Spleen (tissue), 11 donors: ENCODE results near the gene LAMA5. TPM values are rescaled to one million over a fixed set of nuclear protein-coding genes. Genes with fewer than 3 reads are reported as not detected.

Experiments
- DNase-seq: peaks from one replicate; pipeline ENCODE4 v3.0.0-alpha.2; 2020
- H3K27ac ChIP-seq, 8 donors: fragments of 200-600 bp; sonication (generic) in 7 of 8; 1 replicate in 4 of 8; 2 replicates in 4 of 8; pipeline versions ENCODE4 v1.5.0 to v1.8.0; 2016 to 2021; ENCODE audit warnings: inconsistent platforms in 4 of 8, mild to moderate bottlenecking in 4 of 8, moderate library complexity in 1 of 8
- H3K27me3 ChIP-seq, 7 donors: fragments of 200-600 bp; sonication (generic) in 6 of 7; replicated peaks in 1 of 7; 1 replicate in 4 of 7; 2 replicates in 3 of 7; pipeline versions ENCODE4 v1.5.0 to v1.8.0; 2016 to 2021; ENCODE audit warnings: inconsistent platforms in 3 of 7, mild to moderate bottlenecking in 1 of 7
- H3K36me3 ChIP-seq, 6 donors: fragments of 200-600 bp; sonication (generic) in 5 of 6; 1 replicate in 4 of 6; 2 replicates in 2 of 6; pipeline versions ENCODE4 v1.5.0 to v1.8.0; 2016 to 2021; ENCODE audit warnings: inconsistent platforms in 2 of 6
- H3K4me1 ChIP-seq, 6 donors: fragments of 200-600 bp; sonication (generic) in 5 of 6; 1 replicate in 3 of 6; 2 replicates in 3 of 6; pipeline versions ENCODE4 v1.5.0 to v1.8.0; 2016 to 2021; ENCODE audit warnings: inconsistent platforms in 3 of 6
- H3K4me3 ChIP-seq, 8 donors: fragments of 200-600 bp; sonication (generic) in 7 of 8; 1 replicate in 4 of 8; 2 replicates in 4 of 8; pipeline versions ENCODE4 v1.5.0 to v1.8.0; 2016 to 2021; ENCODE audit warnings: inconsistent platforms in 4 of 8, mild to moderate bottlenecking in 4 of 8, moderate library complexity in 2 of 8
- H3K9me3 ChIP-seq, 8 donors: fragments of 200-600 bp; sonication (generic) in 7 of 8; 1 replicate in 4 of 8; 2 replicates in 4 of 8; pipeline versions ENCODE4 v1.5.0 to v1.8.0; 2016 to 2021; ENCODE audit warnings: inconsistent platforms in 4 of 8
- CTCF ChIP-seq, 11 experiments: fragments of 200-600 bp in 7 of 11; fragments of 450-650 bp in 4 of 11; sonication (generic) in 4 of 11; IDR thresholded peaks in 8 of 11; conservative IDR thresholded peaks in 3 of 11; 1 replicate in 7 of 11; 2 replicates in 4 of 11; pipeline versions ENCODE4 v1.4.0 to v1.8.0; 2016 to 2021; ENCODE audit warnings: antibody characterized with exemption in 11 of 11, inconsistent platforms in 4 of 11, mild to moderate bottlenecking in 1 of 11
- POLR2A ChIP-seq, 3 donors: fragments of 450-650 bp; IDR thresholded peaks; one replicate each; pipeline ENCODE4 v1.5.1; 2017; ENCODE audit warnings: antibody characterized with exemption in 3 of 3, mild to moderate bottlenecking in 1 of 3
- POLR2AphosphoS5 ChIP-seq, 3 donors: sonication (generic); formaldehyde crosslinking; IDR thresholded peaks; one replicate each; pipeline ENCODE4 v1.5.1; 2017; ENCODE audit warnings: antibody characterized with exemption in 3 of 3
- WGBS, 5 donors: extraction: QIAGEN DNeasy Blood & Tissue Kit in 3 of 5; methylation state at CpG; one replicate each; pipeline versions ENCODE4 v1.1.5 to v1.1.7; 2013 to 2018; 5-methylcytosine and 5-hydroxymethylcytosine counted together
- intact Hi-C: fragments of 100-400 bp; cut with DNase I; formaldehyde crosslinking; loops from one replicate; pipeline ENCODE4 v1.15.0; 2023; ENCODE audit warnings: low total_unique reads
- polyA plus RNA-seq, 3 donors: library from polyadenylated mRNA; stranded (reverse); fragments of 200-250 nt; gene quantifications; one replicate each; pipeline ENCODE4 v1.2.1, GENCODE V29; 2013
- total RNA-seq, 7 donors: library from RNA; depleted of rRNA in 3 of 7; stranded (reverse); fragments of >200 nt in 3 of 7; fragmentation: NEBNext Ultra II Directional in 4 of 7; extraction: Animal tissue kit (Norgen Biotek cat#: 25700) in 4 of 7; gene quantifications; one replicate each; pipeline versions ENCODE4 v1.1.0 to v1.2.1, GENCODE V29; 2016 to 2021
- donor health status: healthy with polysubstance abuse.
- donor health status: DM: no; HTN: no; CAD: no; lungs with moderate emphysema.
- donor health status: DM: no; HTN: no; CAD: no.
- donor health status: Bipolar disorder and iron deficiency.
- donor health status: healthy.
- donor health status: DM: no; HTN: no; CAD: no.
- donor health status: DM: yes; HTN: yes; CAD: no.

The LAMA5 gene
- total and polyA plus RNA-seq, 10 donors = 46.5 to 266 (median 115) TPM

GRCh38 chr20:62291251-62292066, 75.7 kb downstream of the LAMA5 start:
- no peaks in the 10 kb centered on the region for H3K9me3 ChIP-seq
- peaks cover 0 to 100% (median 61%) of the 10 kb centered on the region in 6 donors for H3K36me3 ChIP-seq
- H3K27me3 ChIP-seq = no peaks in the 10 kb centered on the region
- H3K4me1 ChIP-seq = peaks cover 8 to 76% (median 45%) of the 10 kb centered on the region in 6 donors
- H3K4me3 ChIP-seq = no peak overlapping the region
- H3K27ac ChIP-seq = peak overlapping the region in 5 of 8 donors; percentile 23 to 78 (median 39)
- no peak for DNase-seq
- 88 to 96% (median 92%) methylated on average over 20 to 29 of the region's 29 CpGs for WGBS, 5 donors
- TF ChIP-seq CTCF (IDR thresholded peaks at IDR 0.05 in 8 of 11, conservative IDR thresholded peaks at IDR 0.05 in 3 of 11) = no peak
- TF ChIP-seq POLR2AphosphoS5 (IDR thresholded peaks at IDR 0.05) = peak in 1 of 3 donors; percentile 26
- intact Hi-C loops = no loop called here

- Histone ChIP-seq H3K36me3 (peaks cover 0 to 100% (median 63%) of the 10 kb centered on the region in 6 donors), H3K27me3 (no peaks in the 10 kb centered on the region), H3K27ac (peak overlapping the region in 4 of 8 donors; percentile 36 to 78 (median 50)), H3K9me3 (no peaks in the 10 kb centered on the region), H3K4me1 (peaks cover 6 to 78% (median 50%) of the 10 kb centered on the region in 6 donors), H3K4me3 (no peak overlapping the region)
- TF ChIP-seq POLR2AphosphoS5 (IDR thresholded peaks at IDR 0.05) (no peak), CTCF (IDR thresholded peaks at IDR 0.05 in 8 of 11, conservative IDR thresholded peaks at IDR 0.05 in 3 of 11) (no peak)
- WGBS, 5 donors = 91 to 97% (median 94%) methylated on average over 8 of the region's 8 CpGs
- DNase-seq = no peak
- intact Hi-C loops = no loop called here
Measured at GRCh38 chr20:62289898-62290297, 77.2 kb downstream of the LAMA5 start.

- H3K4me1 ChIP-seq = peaks cover 6 to 78% (median 50%) of the 10 kb centered on the region in 6 donors
- peak overlapping the region in 5 of 8 donors; percentile 30 to 78 (median 48) for H3K27ac ChIP-seq
- no peaks in the 10 kb centered on the region for H3K9me3 ChIP-seq
- no peaks in the 10 kb centered on the region for H3K27me3 ChIP-seq
- intact Hi-C loops = no loop called here
- TF ChIP-seq CTCF (IDR thresholded peaks at IDR 0.05 in 8 of 11, conservative IDR thresholded peaks at IDR 0.05 in 3 of 11) (no peak), POLR2AphosphoS5 (IDR thresholded peaks at IDR 0.05) (peak; percentile 88 to 89 (median 89)), POLR2A (IDR thresholded peaks at IDR 0.05) (no peak)
- DNase-seq = peak; percentile 86
- peaks cover 0 to 100% (median 66%) of the 10 kb centered on the region in 6 donors for H3K36me3 ChIP-seq
- no peak overlapping the region for H3K4me3 ChIP-seq
- WGBS, 5 donors = 68 to 78% (median 75%) methylated on average over 10 to 14 of the region's 14 CpGs
Measured at GRCh38 chr20:62289131-62289530, 78.0 kb downstream of the LAMA5 start.

- Histone ChIP-seq H3K4me1 (peaks cover 6 to 78% (median 49%) of the 10 kb centered on the region in 6 donors), H3K27me3 (no peaks in the 10 kb centered on the region), H3K4me3 (no peak overlapping the region), H3K36me3 (peaks cover 0 to 100% (median 66%) of the 10 kb centered on the region in 6 donors), H3K27ac (peak overlapping the region in 5 of 8 donors; percentile 30 to 78 (median 48)), H3K9me3 (no peaks in the 10 kb centered on the region)
- intact Hi-C loops = no loop called here
- DNase-seq = no peak
- TF ChIP-seq POLR2AphosphoS5 (IDR thresholded peaks at IDR 0.05) = no peak
- TF ChIP-seq CTCF (IDR thresholded peaks at IDR 0.05 in 8 of 11, conservative IDR thresholded peaks at IDR 0.05 in 3 of 11) = no peak
- TF ChIP-seq POLR2A (IDR thresholded peaks at IDR 0.05) = no peak
- WGBS, 5 donors = 84 to 93% (median 91%) methylated on average over 15 of the region's 15 CpGs
Measured at GRCh38 chr20:62288535-62289105, 78.5 kb downstream of the LAMA5 start.
